Measurements from ENCODE around the gene PLXNB3. TPM values are rescaled to one million over a fixed set of nuclear protein-coding genes. Genes with fewer than 3 reads are reported as not detected.

PLXNB3 gene
- total RNA-seq, 1 experiment from 2014 or later: 14.3 TPM

GRCh38 chrX:153731845-153732215 lies 32.2 kb upstream of the PLXNB3 start:
- in situ Hi-C loops (cut with HindIII; ENCODE audit: low pct_unique_long_range_greater_than_20kb, low sequenced_read_pairs): no loop called here
- H3K27ac ChIP-seq (ENCODE audit: low read length): no peak overlapping the region
- CTCF ChIA-PET: no interaction called here

GRCh38 chrX:153732401-153732800 lies 31.6 kb upstream of the PLXNB3 start:
- intact Hi-C loops (cut with micrococcal nuclease; ENCODE audit: unreplicated experiment) (no loop called here), in situ Hi-C loops (cut with HindIII; ENCODE audit: low pct_unique_long_range_greater_than_20kb, low sequenced_read_pairs) (no loop called here)
- no peak overlapping the region for H3K4me3 ChIP-seq (ENCODE audit: low read depth in 2 of 2, low read length in 2 of 2)
- ChIA-PET POLR2A (no interaction called here), CTCF (no interaction called here)
- no peaks in the 10 kb centered on the region for H3K27me3 ChIP-seq (ENCODE audit: control insufficient read depth, insufficient read depth, low read length)
- peaks cover 9% of the 10 kb centered on the region for H3K4me1 ChIP-seq (ENCODE audit: control insufficient read depth, insufficient read depth, low read length)
- BruUV-seq (replicated peaks): no TSS peak
- H3K36me3 ChIP-seq (ENCODE audit: control insufficient read depth, insufficient read depth, low read length): no peaks in the 10 kb centered on the region
- DNase-seq (ENCODE audit: low read depth, low spot score): no peak
- no peak for ATAC-seq
- no peak for TF ChIP-seq CTCF (IDR thresholded peaks at IDR 0.05)
- TF ChIP-seq TCF7L2 (IDR thresholded peaks at IDR 0.05; ENCODE audit: low read depth, low read length): no peak
- no peak for TF ChIP-seq SIN3A (IDR thresholded peaks at IDR 0.05; ENCODE audit: borderline replicate concordance, insufficient read depth, low read depth, low read length)
- no peak for TF ChIP-seq POLR2AphosphoS5 (IDR thresholded peaks at IDR 0.05; ENCODE audit: low read depth, low read length)
- TF ChIP-seq REST (IDR thresholded peaks at IDR 0.05; ENCODE audit: insufficient read depth in 1 of 2, low read depth in 2 of 2, low read length in 1 of 2): no peak
- no peak overlapping the region for H3K27ac ChIP-seq (ENCODE audit: low read length)
- 0 out of 2 replicates have a peak, but pooled peaks cover 3% of the 10 kb centered on the region for H3K9me3 ChIP-seq (ENCODE audit: control insufficient read depth, insufficient read depth, low read depth, low read length)

More at GRCh38 chrX:153731845-153732215, 32.2 kb upstream of the PLXNB3 start:
- no peak for TF ChIP-seq TCF7L2 (IDR thresholded peaks at IDR 0.05; ENCODE audit: low read depth, low read length)
- no peak for TF ChIP-seq POLR2AphosphoS5 (IDR thresholded peaks at IDR 0.05; ENCODE audit: low read depth, low read length)
- no peak for TF ChIP-seq REST (IDR thresholded peaks at IDR 0.05; ENCODE audit: insufficient read depth in 1 of 2, low read depth in 2 of 2, low read length in 1 of 2)
- TF ChIP-seq SIN3A (IDR thresholded peaks at IDR 0.05; ENCODE audit: borderline replicate concordance, insufficient read depth, low read depth, low read length): no peak
- TF ChIP-seq CTCF (IDR thresholded peaks at IDR 0.05): no peak
- 0 out of 2 replicates have a peak, but pooled peaks cover 3% of the 10 kb centered on the region for H3K9me3 ChIP-seq (ENCODE audit: control insufficient read depth, insufficient read depth, low read depth, low read length)
- no peak overlapping the region for H3K4me3 ChIP-seq (ENCODE audit: low read depth in 2 of 2, low read length in 2 of 2)
- peaks cover 14% of the 10 kb centered on the region for H3K4me1 ChIP-seq (ENCODE audit: control insufficient read depth, insufficient read depth, low read length)
- BruUV-seq (replicated peaks): no TSS peak
- no peaks in the 10 kb centered on the region for H3K27me3 ChIP-seq (ENCODE audit: control insufficient read depth, insufficient read depth, low read length)
- intact Hi-C loops (cut with micrococcal nuclease; ENCODE audit: unreplicated experiment): no loop called here
- ATAC-seq: no peak
- DNase-seq (ENCODE audit: low read depth, low spot score): no peak
- POLR2A ChIA-PET: no interaction called here
- no peaks in the 10 kb centered on the region for H3K36me3 ChIP-seq (ENCODE audit: control insufficient read depth, insufficient read depth, low read length)
